Brain microvascular endothelial cell (primary cell): ENCODE data around the gene AGPS.

Experiments used
- DNase-seq: peaks from one replicate; pipeline ENCODE4 v3.0.0-alpha.2; 2020
- H3K27ac ChIP-seq: fragments of 250-450 bp; sonication (Bioruptor Pico); 2 replicates; pipeline ENCODE4 v1.5.1; 2020; ENCODE audit warnings: mild to moderate bottlenecking, moderate library complexity
- H3K27me3 ChIP-seq: fragments of 250-450 bp; sonication (Bioruptor Pico); replicated peaks from 2 replicates; pipeline ENCODE4 v1.5.1; 2020; ENCODE audit warnings: mild to moderate bottlenecking
- H3K36me3 ChIP-seq: fragments of 250-450 bp; sonication (Bioruptor Pico); replicated peaks from 2 replicates; pipeline ENCODE4 v1.5.1; 2020; ENCODE audit warnings: mild to moderate bottlenecking
- H3K4me3 ChIP-seq: 2 replicates; pipeline ENCODE4 v1.5.1; 2011; ENCODE audit warnings: low read depth, mild to moderate bottlenecking, control low read depth, low read length, moderate library complexity
- in situ Hi-C: cut with HindIII; loops from 2 replicates; pipeline ENCODE4 v1.10.0; 2017; ENCODE audit warnings: low sequenced_read_pairs, low pct_ligation_motif_present
- TF ChIP-seq, protein P1 (sequence below): IDR thresholded peaks from 2 replicates; pipeline ENCODE4 v1.5.1; 2011; ENCODE audit warnings: low read depth, mild to moderate bottlenecking, moderate library complexity, low read length, control low read depth, inconsistent platforms; ENCODE audit errors: missing control alignments

The AGPS gene

DNA sequence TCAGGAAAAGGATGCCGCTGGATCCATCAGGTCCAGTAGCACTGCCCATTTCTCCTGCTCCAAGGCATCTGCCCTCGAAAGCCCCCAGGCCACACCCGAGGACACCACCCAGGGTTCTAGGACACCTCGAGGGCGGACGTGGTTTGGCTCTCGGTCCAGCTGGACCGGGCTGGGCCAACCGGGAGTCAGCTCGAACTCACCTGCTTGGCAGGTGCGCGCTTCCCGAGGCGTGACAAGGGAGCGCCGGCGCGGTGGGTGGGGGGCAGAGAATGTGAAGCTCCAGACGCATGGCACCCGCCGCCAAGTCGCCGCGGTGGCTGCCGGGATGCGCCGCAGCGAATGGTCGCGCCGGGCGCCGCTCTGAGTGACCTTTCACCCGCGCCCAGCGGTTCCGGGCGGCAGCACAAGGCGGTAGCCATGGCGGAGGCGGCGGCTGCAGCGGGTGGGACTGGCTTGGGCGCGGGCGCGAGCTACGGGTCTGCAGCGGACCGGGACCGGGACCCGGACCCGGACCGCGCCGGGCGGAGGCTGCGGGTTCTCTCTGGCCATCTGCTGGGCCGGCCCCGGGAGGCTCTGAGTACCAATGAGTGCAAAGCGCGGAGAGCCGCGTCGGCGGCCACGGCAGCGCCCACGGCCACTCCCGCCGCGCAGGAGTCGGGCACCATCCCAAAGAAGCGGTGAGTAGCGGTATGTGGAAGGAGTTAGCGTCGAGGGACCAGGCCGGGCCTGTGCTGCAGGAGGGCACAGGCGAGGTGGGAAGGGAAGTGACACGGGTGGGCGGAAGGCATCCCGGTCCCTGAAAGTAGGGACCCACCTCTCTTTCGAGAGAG, at the start of gene AGPS:
TSS of gene AGPS (plus strand) at position 401 of the 830 bp plus-strand sequence. CDS start at position 418, 17 bp downstream.
- in situ Hi-C loops = no loop called here
- Histone ChIP-seq H3K27ac (peak within 1 kb of the TSS; percentile 55), H3K36me3 (no peaks in the 10 kb centered on the region), H3K4me3 (peak within 1 kb of the TSS; percentile 74), H3K27me3 (no peaks in the 10 kb centered on the region)
- DNase-seq = peak; percentile 39
- TF ChIP-seq, protein P1, sequence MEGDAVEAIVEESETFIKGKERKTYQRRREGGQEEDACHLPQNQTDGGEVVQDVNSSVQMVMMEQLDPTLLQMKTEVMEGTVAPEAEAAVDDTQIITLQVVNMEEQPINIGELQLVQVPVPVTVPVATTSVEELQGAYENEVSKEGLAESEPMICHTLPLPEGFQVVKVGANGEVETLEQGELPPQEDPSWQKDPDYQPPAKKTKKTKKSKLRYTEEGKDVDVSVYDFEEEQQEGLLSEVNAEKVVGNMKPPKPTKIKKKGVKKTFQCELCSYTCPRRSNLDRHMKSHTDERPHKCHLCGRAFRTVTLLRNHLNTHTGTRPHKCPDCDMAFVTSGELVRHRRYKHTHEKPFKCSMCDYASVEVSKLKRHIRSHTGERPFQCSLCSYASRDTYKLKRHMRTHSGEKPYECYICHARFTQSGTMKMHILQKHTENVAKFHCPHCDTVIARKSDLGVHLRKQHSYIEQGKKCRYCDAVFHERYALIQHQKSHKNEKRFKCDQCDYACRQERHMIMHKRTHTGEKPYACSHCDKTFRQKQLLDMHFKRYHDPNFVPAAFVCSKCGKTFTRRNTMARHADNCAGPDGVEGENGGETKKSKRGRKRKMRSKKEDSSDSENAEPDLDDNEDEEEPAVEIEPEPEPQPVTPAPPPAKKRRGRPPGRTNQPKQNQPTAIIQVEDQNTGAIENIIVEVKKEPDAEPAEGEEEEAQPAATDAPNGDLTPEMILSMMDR = no peak

DNA sequence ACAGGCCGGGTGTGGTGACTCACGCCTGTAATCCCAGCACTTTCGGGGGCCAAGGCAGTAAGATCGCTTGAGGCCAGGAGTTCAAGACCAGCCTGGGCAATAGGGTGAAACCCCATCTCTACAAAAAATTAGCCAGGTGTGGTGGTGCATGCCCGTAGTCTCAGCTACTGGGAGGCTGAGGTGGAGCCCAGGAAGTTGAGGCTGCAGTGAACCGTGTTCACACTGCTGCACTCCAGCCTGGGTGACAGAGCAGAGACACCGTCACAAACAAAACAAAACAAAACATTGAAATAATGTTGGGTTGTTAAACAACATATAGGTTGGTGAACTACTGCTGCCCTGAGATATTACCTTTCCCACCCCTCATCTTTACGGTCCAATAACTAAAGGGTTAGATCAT, 48.8 kb upstream of the AGPS start:
- in situ Hi-C loops = no loop called here
- H3K4me3 ChIP-seq = no peak overlapping the region
- no peak for DNase-seq
- no peak overlapping the region for H3K27ac ChIP-seq
- no peaks in the 10 kb centered on the region for H3K36me3 ChIP-seq
- H3K27me3 ChIP-seq = no peaks in the 10 kb centered on the region
- TF ChIP-seq, protein P1 = no peak

GRCh38 chr2:177344316-177344715, 48.3 kb upstream of the AGPS start:
- no peaks in the 10 kb centered on the region for H3K27me3 ChIP-seq
- H3K4me3 ChIP-seq = no peak overlapping the region
- TF ChIP-seq, protein P1 = no peak
- no peak for DNase-seq
- H3K36me3 ChIP-seq = no peaks in the 10 kb centered on the region
- H3K27ac ChIP-seq = no peak overlapping the region
- in situ Hi-C loops = no loop called here

DNA sequence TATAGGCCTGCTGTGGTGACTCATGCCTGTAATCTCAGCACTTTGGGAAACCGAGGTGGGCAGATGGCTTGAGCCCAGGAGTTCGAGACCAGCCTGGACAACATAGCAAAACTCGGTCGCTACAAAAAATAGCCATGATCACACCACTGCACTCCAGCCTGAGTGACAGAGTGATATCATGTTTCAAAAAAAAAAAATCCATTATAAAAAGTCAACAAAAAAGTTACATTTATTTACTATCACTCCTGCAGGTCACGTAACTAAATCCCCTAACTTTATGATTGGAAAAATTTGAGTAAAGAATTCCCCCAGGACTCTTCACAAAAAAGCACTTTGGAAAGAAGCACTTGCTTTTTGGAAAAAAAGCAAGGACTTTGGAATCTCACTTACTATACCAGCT, 46.4 kb upstream of the AGPS start:
- no peak for DNase-seq
- Histone ChIP-seq H3K36me3 (no peaks in the 10 kb centered on the region), H3K4me3 (no peak overlapping the region), H3K27me3 (no peaks in the 10 kb centered on the region), H3K27ac (no peak overlapping the region)
- in situ Hi-C loops = no loop called here
- TF ChIP-seq, protein P1 = no peak

- H3K27ac ChIP-seq = no peak overlapping the region
- no peak overlapping the region for H3K4me3 ChIP-seq
- H3K27me3 ChIP-seq = no peaks in the 10 kb centered on the region
- TF ChIP-seq, protein P1 = no peak
- H3K36me3 ChIP-seq = no peaks in the 10 kb centered on the region
- in situ Hi-C loops = no loop called here
- no peak for DNase-seq
Observed at GRCh38 chr2:177347570-177347969, 45.0 kb upstream of the AGPS start.
